ENCODE measurements around the gene HELZ2.
A peak's percentile ranks its signal among the peaks of the same experiment; 100 is the strongest.
"Not testable (repeated sequence)": the region's sequence is repeated elsewhere in the genome, so short reads cannot be mapped to it uniquely, and the experiment has no call there.

HELZ2 gene, protein sequence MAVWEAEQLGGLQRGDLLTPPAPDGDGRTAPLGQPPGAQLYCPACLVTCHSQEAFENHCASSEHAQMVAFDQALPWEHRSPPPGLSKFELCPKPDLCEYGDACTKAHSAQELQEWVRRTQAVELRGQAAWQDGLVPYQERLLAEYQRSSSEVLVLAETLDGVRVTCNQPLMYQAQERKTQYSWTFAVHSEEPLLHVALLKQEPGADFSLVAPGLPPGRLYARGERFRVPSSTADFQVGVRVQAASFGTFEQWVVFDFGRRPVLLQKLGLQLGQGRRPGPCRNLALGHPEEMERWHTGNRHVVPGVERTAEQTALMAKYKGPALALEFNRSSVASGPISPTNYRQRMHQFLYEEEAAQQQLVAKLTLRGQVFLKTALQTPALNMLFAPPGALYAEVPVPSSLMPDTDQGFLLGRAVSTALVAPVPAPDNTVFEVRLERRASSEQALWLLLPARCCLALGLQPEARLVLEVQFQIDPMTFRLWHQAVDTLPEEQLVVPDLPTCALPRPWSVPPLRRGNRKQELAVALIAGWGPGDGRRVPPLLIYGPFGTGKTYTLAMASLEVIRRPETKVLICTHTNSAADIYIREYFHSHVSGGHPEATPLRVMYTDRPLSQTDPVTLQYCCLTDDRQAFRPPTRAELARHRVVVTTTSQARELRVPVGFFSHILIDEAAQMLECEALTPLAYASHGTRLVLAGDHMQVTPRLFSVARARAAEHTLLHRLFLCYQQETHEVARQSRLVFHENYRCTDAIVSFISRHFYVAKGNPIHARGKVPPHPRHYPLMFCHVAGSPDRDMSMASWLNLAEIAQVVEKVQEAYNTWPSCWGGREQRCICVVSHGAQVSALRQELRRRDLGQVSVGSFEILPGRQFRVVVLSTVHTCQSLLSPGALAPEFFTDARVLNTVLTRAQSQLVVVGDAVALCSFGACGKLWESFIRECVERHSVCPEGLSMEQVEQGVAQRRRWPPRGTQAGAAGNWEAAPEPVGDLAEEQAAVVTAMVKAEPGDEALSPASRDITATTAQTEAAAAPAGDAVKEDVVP (N-terminal part only)

GRCh38 chr20:63574156-63574828 is at the start of gene HELZ2:
Gene HELZ2, minus strand, starts transcription at chr20:63574239. Its CDS starts 1,854 bp downstream, at chr20:63572385.
- DNase-seq: peak; percentile 2

DNA sequence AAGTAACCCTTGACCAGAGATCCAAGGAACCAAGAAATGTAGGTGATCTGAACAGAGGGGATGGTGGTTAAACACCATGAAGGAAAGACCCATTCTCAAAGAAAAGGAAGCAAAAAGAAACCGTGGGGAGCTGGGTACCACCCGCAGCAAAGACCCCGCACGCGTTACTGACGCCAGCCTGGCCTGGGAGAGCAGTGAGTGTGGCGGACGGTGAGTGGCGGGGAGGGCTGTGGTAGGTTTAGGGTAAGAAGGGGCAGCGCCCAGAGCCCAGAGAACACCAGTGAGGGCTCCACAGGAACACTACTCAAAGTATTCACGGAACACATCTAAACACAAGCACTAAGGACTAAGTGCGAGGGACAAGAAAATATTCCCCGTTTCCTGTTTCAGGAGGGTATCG is 48.7 kb upstream of the HELZ2 start:
- DNase-seq: no peak

- no peak for DNase-seq
Observed at GRCh38 chr20:63622096-63622495, 48.1 kb upstream of the HELZ2 start.

GRCh38 chr20:63620991-63621390 is 47.0 kb upstream of the HELZ2 start:
- DNase-seq: no peak

- DNase-seq: no peak
Observed at GRCh38 chr20:63619505-63619904, 45.5 kb upstream of the HELZ2 start.

GRCh38 chr20:63619086-63619485 is 45.0 kb upstream of the HELZ2 start:
- DNase-seq: no peak

GRCh38 chr20:63618291-63618980 is 44.4 kb upstream of the HELZ2 start:
- DNase-seq: no peak

DNA sequence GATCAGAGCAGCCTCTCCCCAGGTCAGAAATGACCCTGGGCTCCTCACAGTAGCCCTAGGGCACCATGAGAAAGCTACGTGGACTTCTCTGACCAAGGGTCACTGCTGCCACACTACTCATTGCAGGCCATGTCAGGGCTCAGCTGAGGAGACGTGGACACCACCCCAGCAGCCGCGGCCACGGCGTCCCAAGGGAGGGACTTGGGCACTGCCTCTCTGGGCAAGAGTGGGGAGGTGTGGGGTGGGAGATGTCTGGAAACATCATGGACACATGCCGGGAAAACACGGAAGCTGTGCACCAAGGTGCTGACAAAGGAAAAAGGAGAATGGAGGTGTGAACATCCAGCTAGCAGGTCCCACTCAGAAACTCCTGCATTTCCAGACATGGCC is 43.8 kb upstream of the HELZ2 start:
- DNase-seq: no peak

GRCh38 chr20:63617092-63617875 is 43.2 kb upstream of the HELZ2 start:
- DNase-seq: no peak

- not testable (repeated sequence) for DNase-seq
Observed at GRCh38 chr20:63613863-63614594, 40.0 kb upstream of the HELZ2 start.

DNA sequence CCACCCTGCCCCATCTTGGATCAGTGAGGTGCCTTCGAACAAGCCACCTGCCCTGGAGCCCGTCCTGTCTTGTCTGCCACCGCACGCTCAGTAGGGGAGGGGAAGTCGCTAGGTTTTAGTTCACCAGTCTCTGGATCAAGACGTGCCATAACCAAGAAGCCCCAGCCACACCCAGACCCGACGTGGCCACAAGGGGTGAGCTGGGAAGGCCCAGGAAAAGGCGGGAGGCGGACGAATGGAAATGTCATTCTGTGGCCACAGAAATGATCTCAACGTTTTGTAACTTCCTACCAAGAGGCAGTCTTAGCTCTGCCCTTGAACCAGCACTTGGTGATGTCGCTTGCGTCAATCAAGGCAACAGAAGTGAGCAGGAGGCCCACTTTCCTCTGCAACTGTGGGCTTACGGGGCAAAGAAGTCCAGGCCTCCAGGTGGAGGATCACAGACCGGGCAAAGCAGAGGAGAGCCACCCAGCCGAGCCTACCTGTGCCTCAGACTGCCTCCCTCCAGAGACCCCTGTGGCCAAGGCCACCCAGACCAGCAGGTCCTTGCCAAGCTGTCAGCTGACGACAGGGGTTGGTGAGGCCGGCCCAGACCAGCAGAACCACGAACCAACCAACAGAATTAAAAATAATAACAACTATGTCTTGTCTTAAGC is 38.4 kb upstream of the HELZ2 start:
- no peak for DNase-seq

- DNase-seq: no peak
Observed at GRCh38 chr20:63611646-63612045, 37.6 kb upstream of the HELZ2 start.

DNA sequence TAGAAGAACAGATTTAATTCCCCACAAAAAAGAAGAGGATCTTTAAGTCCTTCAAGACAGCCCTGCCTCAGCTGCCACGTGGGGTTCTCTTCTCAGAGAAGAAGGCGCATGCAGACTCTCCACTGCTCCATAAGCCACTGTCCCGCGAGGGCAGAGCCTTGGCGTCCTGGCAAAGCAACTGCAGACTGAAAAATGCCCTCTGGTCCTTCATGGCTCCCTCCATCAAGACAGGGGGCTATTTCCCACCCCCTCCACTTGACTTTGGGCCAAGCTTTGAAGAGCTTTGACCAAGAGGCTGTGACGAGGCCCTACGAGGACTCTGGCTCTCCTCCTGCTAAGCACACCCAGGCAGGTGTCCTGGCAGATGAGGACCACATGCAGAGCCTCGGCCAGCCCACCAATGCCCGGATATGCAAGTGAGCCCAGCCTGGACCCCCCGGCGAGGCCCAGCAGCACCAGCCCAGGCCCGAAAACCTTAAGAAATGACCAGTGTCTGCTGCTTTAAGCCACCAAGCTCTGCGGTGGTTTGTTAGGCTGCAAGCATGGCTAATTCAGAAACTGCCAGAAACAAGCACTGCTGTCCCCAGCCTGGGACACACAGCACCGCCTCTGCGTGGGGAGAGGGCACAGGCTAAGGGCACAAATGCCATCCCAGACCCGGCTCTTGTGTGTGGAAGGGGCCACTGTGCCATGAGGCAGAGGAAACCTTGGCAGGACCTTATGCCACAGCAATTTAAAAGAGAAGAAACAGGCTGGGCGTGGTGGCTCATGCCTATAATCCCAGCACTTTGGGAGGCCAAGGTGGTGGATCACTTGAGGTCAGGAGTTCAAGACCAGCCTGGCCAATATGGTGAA is 36.8 kb upstream of the HELZ2 start:
- no peak for DNase-seq

DNA sequence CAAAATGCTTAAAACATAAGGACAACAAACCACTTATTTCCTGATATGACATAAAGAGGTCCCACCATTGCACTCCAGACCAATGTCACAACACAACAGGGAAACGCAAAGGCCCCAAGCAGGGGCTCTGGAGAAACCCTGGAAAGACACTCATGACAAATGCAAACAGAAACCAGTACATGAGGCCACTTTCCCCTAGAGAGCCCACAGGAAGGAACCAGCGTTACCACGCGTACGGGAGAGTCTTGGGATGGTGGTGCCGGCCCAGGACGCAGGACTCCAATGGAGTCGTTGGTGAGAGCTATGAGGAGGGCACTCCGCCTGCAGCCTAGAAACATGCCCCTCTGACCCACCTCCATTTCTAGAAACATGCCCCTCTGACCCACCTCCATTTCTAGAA is 32.6 kb upstream of the HELZ2 start:
- no peak for DNase-seq

DNA sequence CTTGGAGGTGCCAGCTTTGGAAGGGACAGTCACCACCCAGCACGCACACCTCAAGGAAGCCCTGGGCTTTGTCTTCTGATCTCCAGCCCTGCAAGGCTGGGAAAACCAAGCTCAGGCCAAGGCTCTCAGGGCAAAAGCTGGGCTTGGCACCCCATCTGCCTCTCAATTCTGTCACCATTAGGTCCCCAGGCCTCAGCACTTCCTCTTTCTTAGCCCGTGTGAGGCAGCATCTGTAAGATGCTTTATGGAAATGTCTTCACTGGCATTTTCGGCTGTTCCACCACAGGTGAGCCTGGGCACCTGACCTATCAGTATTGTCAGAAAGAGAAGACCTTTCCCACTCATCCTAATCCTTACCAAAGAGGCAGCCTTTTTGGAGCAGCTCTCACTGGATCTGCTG is 28.3 kb upstream of the HELZ2 start:
- DNase-seq: no peak

DNA sequence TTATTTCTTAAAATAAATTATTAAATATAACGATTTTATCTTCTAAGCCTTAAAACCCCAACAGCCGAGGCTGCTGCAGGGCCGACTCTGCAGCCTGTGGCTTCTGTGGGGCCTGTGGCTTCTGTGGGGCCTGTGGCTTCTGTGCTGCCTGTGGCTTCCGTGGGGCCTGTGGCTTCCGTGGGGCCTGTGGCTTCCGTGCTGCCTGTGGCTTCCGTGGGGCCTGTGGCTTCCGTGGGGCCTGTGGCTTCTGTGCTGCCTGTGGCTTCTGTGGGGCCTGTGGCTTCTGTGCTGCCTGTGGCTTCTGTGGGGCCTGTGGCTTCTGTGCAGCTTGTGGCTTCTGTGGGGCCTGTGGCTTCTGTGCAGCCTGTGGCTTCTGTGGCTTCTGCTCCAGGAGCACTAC is 27.6 kb upstream of the HELZ2 start:
- DNase-seq: not testable (repeated sequence)

DNA sequence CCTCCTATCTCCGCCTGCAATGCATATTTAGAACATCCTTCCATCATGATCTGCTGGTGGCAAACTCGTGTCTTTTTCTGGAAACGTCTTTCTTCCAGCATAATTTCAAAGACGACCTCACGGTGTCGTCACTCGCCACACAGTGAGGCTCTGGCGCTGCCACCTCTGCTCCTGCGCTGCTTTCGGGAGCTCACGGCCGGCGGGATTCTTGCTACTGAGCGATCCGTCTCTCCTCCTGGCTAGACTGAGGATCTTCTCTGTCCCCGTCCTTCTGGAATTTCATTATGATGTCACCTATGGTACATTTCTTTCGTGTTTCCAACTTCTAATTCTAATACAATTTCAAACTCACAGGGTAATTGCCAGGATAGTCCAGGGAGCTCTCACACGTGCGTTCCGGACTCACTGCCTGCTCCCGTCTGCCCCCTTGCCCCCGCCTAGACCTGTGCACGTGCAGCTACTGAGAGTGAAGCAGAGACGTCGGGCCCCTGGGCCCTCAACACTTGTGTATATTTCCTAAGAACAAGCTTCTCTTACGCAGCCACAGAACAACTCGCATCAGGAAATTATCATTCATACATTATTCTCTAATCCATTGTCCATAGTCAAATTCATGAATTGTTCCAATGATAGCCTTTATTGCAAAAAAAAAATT is 25.5 kb upstream of the HELZ2 start:
- DNase-seq: no peak

GRCh38 chr20:63598479-63599395 is 24.7 kb upstream of the HELZ2 start:
- DNase-seq: no peak
